OCI-LY1 (cell line): Measurements from ENCODE around the gene USH1C.

ENCODE experiments used
- CTCF ChIP-seq: fragments of 200-600 bp; sonication (generic), shearing (Covaris generic); IDR thresholded peaks from 2 replicates; pipeline ENCODE4 v1.5.1; 2017; ENCODE audit warnings: mild to moderate bottlenecking, antibody characterized with exemption, low read length, moderate library complexity, mixed read lengths
- EZH2 ChIP-seq: fragments of 200-600 bp; sonication (generic), shearing (Covaris generic); IDR thresholded peaks from 2 replicates; pipeline ENCODE4 v1.8.0; 2017; ENCODE audit warnings: borderline replicate concordance, mixed run types, mild to moderate bottlenecking, antibody characterized with exemption, low read length, moderate library complexity, mixed read lengths

GRCh38 chr11:17526326-17526725 lies 17.9 kb downstream of the USH1C start:
- TF ChIP-seq CTCF = no peak
- no peak for TF ChIP-seq EZH2
